Measurements from ENCODE around the gene PARD3B.

The PARD3B gene

GRCh38 chr2:205411558-205411957 lies 866.3 kb downstream of the PARD3B start:
- Histone ChIP-seq H3K36me3 (ENCODE audit: low read depth) (no peaks in the 10 kb centered on the region), H3K4me1 (ENCODE audit: insufficient read depth, poor library complexity, severe bottlenecking) (no peaks in the 10 kb centered on the region), H3K27me3 (ENCODE audit: insufficient read depth, poor library complexity, severe bottlenecking) (no peaks in the 10 kb centered on the region), H3K27ac (ENCODE audit: poor library complexity, severe bottlenecking) (no peak overlapping the region), H3K4me3 (ENCODE audit: severe bottlenecking) (no peak overlapping the region), H3K9me3 (ENCODE audit: severe bottlenecking) (no peaks in the 10 kb centered on the region)
- ATAC-seq (ENCODE audit: low read depth): no peak
- no peak for DNase-seq (ENCODE audit: low spot score)
- no peak for TF ChIP-seq CTCF (IDR thresholded peaks at IDR 0.05; ENCODE audit: poor library complexity, severe bottlenecking)

- no peak for ATAC-seq (ENCODE audit: low read depth)
- no peak for TF ChIP-seq CTCF (IDR thresholded peaks at IDR 0.05; ENCODE audit: poor library complexity, severe bottlenecking)
These were observed 879.1 kb downstream of the PARD3B start for GRCh38 chr2:205424326-205424725.

GRCh38 chr2:205425102-205425501 lies 879.8 kb downstream of the PARD3B start:
- H3K27ac ChIP-seq (ENCODE audit: poor library complexity, severe bottlenecking): no peak overlapping the region
- TF ChIP-seq CTCF (IDR thresholded peaks at IDR 0.05; ENCODE audit: poor library complexity, severe bottlenecking): no peak
- H3K4me3 ChIP-seq (ENCODE audit: severe bottlenecking): no peak overlapping the region
- no peaks in the 10 kb centered on the region for H3K27me3 ChIP-seq (ENCODE audit: insufficient read depth, poor library complexity, severe bottlenecking)
- H3K4me1 ChIP-seq (ENCODE audit: insufficient read depth, poor library complexity, severe bottlenecking): peaks cover 5% of the 10 kb centered on the region
- no peaks in the 10 kb centered on the region for H3K9me3 ChIP-seq (ENCODE audit: severe bottlenecking)
- no peaks in the 10 kb centered on the region for H3K36me3 ChIP-seq (ENCODE audit: low read depth)
- ATAC-seq (ENCODE audit: low read depth): no peak
- no peak for DNase-seq (ENCODE audit: low spot score)

More at GRCh38 chr2:205424326-205424725, 879.1 kb downstream of the PARD3B start:
- H3K4me3 ChIP-seq (ENCODE audit: severe bottlenecking): no peak overlapping the region
- no peaks in the 10 kb centered on the region for H3K27me3 ChIP-seq (ENCODE audit: insufficient read depth, poor library complexity, severe bottlenecking)
- no peaks in the 10 kb centered on the region for H3K36me3 ChIP-seq (ENCODE audit: low read depth)
- H3K9me3 ChIP-seq (ENCODE audit: severe bottlenecking): no peaks in the 10 kb centered on the region
- DNase-seq (ENCODE audit: low spot score): no peak
- no peak overlapping the region for H3K27ac ChIP-seq (ENCODE audit: poor library complexity, severe bottlenecking)
- peaks cover 5% of the 10 kb centered on the region for H3K4me1 ChIP-seq (ENCODE audit: insufficient read depth, poor library complexity, severe bottlenecking)

GRCh38 chr2:205427112-205427511 lies 881.8 kb downstream of the PARD3B start:
- no peak for TF ChIP-seq CTCF (IDR thresholded peaks at IDR 0.05; ENCODE audit: poor library complexity, severe bottlenecking)
- DNase-seq (ENCODE audit: low spot score): no peak
- peak; percentile 25; the same call in 1 of the 3 replicates for ATAC-seq (ENCODE audit: low read depth)
- H3K4me3 ChIP-seq (ENCODE audit: severe bottlenecking): no peak overlapping the region
- H3K36me3 ChIP-seq (ENCODE audit: low read depth): no peaks in the 10 kb centered on the region
- H3K27ac ChIP-seq (ENCODE audit: poor library complexity, severe bottlenecking): no peak overlapping the region
- H3K9me3 ChIP-seq (ENCODE audit: severe bottlenecking): no peaks in the 10 kb centered on the region
- peaks cover 5% of the 10 kb centered on the region for H3K4me1 ChIP-seq (ENCODE audit: insufficient read depth, poor library complexity, severe bottlenecking)
- no peaks in the 10 kb centered on the region for H3K27me3 ChIP-seq (ENCODE audit: insufficient read depth, poor library complexity, severe bottlenecking)

- ATAC-seq (ENCODE audit: low read depth): no peak
- Histone ChIP-seq H3K27ac (ENCODE audit: poor library complexity, severe bottlenecking) (no peak overlapping the region), H3K27me3 (ENCODE audit: insufficient read depth, poor library complexity, severe bottlenecking) (no peaks in the 10 kb centered on the region)
These were observed 883.5 kb downstream of the PARD3B start for GRCh38 chr2:205428811-205429210.

More at GRCh38 chr2:205428811-205429210, 883.5 kb downstream of the PARD3B start:
- DNase-seq (ENCODE audit: low spot score): no peak
- Histone ChIP-seq H3K9me3 (ENCODE audit: severe bottlenecking) (no peaks in the 10 kb centered on the region), H3K4me3 (ENCODE audit: severe bottlenecking) (no peak overlapping the region), H3K36me3 (ENCODE audit: low read depth) (no peaks in the 10 kb centered on the region), H3K4me1 (ENCODE audit: insufficient read depth, poor library complexity, severe bottlenecking) (peaks cover 5% of the 10 kb centered on the region)
- TF ChIP-seq CTCF (IDR thresholded peaks at IDR 0.05; ENCODE audit: poor library complexity, severe bottlenecking): no peak
